H1 (cell line): Measurements from ENCODE around the gene SLC35F1. TPM values are rescaled to one million over a fixed set of nuclear protein-coding genes. Genes with fewer than 3 reads are reported as not detected.

Experiments used
- CTCF ChIA-PET: fragments of 300-600 bp; sonication (Branson Sonifier 250); formaldehyde crosslinking; loops from one replicate; lab custom pipeline; 2021; ENCODE audit not compliant: partially characterized antibody; lab: Charles Lee
- POLR2A ChIA-PET: fragments of 300-600 bp; sonication (Branson Sonifier 250); formaldehyde crosslinking; loops from one replicate; lab custom pipeline; 2021; ENCODE audit warnings: inconsistent platforms; ENCODE audit not compliant: partially characterized antibody; lab: Charles Lee
- DNase-seq, 2 experiments: peaks; one replicate each; pipeline versions ENCODE4 v3.0.0 to v3.0.0-alpha.2; 2010 to 2022; ENCODE audit warnings: low spot score in 2 of 2, low read depth in 1 of 2, mixed read lengths in 1 of 2
- FAIRE-seq: peaks from 2 replicates; lab custom pipeline; 2011; peaks lifted over from hg19 to GRCh38; lab: Jason Lieb, UNC
- H2AFZ ChIP-seq: 2 replicates; pipeline ENCODE4 v1.8.1; 2012; ENCODE audit warnings: low read length, inconsistent platforms
- H2AK5ac ChIP-seq: 2 replicates; pipeline ENCODE4 v1.6.1; 2013; ENCODE audit warnings: low read depth, low read length
- H2BK120ac ChIP-seq: replicated peaks from 2 replicates; pipeline ENCODE3; 2013; ENCODE audit warnings: low read depth, low read length, inconsistent platforms
- H2BK12ac ChIP-seq: 2 replicates; pipeline ENCODE4 v1.6.1; 2013; ENCODE audit warnings: low read depth, low read length
- H2BK15ac ChIP-seq: 2 replicates; pipeline ENCODE4 v1.6.1; 2013; ENCODE audit warnings: low read length
- H2BK20ac ChIP-seq: 2 replicates; pipeline ENCODE4 v1.6.1; 2013; ENCODE audit warnings: low read length
- H2BK5ac ChIP-seq: 2 replicates; pipeline ENCODE4 v1.6.1; 2013; ENCODE audit warnings: low read depth, low read length
- H3K14ac ChIP-seq: 2 replicates; pipeline ENCODE4 v1.6.1; 2013; ENCODE audit warnings: inconsistent platforms; ENCODE audit not compliant: insufficient read length
- H3K18ac ChIP-seq: 2 replicates; pipeline ENCODE4 v1.6.1; 2013; ENCODE audit warnings: low read length; ENCODE audit errors: extremely low read depth
- H3K23ac ChIP-seq: 2 replicates; pipeline ENCODE4 v1.6.1; 2013; ENCODE audit warnings: inconsistent platforms; ENCODE audit not compliant: insufficient read length
- H3K23me2 ChIP-seq: 2 replicates; pipeline ENCODE4 v1.6.1; 2013; ENCODE audit warnings: low read depth, low read length
- H3K27ac ChIP-seq: 2 replicates; pipeline ENCODE4 v1.6.1; 2011; ENCODE audit warnings: low read depth, low read length, inconsistent platforms
- H3K27me3 ChIP-seq, 4 experiments: replicated peaks in 1 of 4; 1 replicate in 1 of 4; 2 replicates in 3 of 4; pipeline versions ENCODE4 v1.6.1 to v1.8.1; 2011 to 2013; ENCODE audit warnings: low read length in 3 of 4, mild to moderate bottlenecking in 3 of 4, inconsistent platforms in 2 of 4, mixed read lengths in 2 of 4, moderate library complexity in 1 of 4; ENCODE audit not compliant: control insufficient read depth in 3 of 4, insufficient read depth in 3 of 4; ENCODE audit errors: extremely low read depth in 1 of 4
- H3K36me3 ChIP-seq, 4 experiments: 2 replicates each; pipeline versions ENCODE4 v1.6.1 to v1.8.1; 2011 to 2013; ENCODE audit warnings: mild to moderate bottlenecking in 4 of 4, low read length in 3 of 4, moderate library complexity in 2 of 4, control low read depth in 1 of 4, inconsistent platforms in 1 of 4; ENCODE audit not compliant: insufficient read depth in 4 of 4, control insufficient read depth in 2 of 4
- H3K4ac ChIP-seq: replicated peaks from 2 replicates; pipeline ENCODE3; 2013; ENCODE audit warnings: low read length, low read depth, mixed read lengths, inconsistent platforms; ENCODE audit not compliant: insufficient read length
- H3K4me1 ChIP-seq, 4 experiments: replicated peaks in 1 of 4; 1 replicate in 1 of 4; 2 replicates in 3 of 4; pipeline versions ENCODE4 v1.6.1 to v1.8.1; 2011 to 2013; ENCODE audit warnings: low read length in 3 of 4, inconsistent platforms in 2 of 4, mixed read lengths in 1 of 4; ENCODE audit not compliant: insufficient read depth in 4 of 4, control insufficient read depth in 3 of 4
- H3K4me2 ChIP-seq, 2 experiments: 2 replicates each; pipeline versions ENCODE4 v1.6.1 to v1.8.1; 2011 to 2013; ENCODE audit warnings: low read depth in 2 of 2, low read length in 2 of 2, control low read depth in 1 of 2, inconsistent platforms in 1 of 2, mild to moderate bottlenecking in 1 of 2; ENCODE audit not compliant: insufficient read depth in 1 of 2
- H3K4me3 ChIP-seq, 4 experiments: fragments of 200-600, 300-600 bp in 1 of 4; sonication (generic), shearing (Covaris generic), sonication (Bioruptor Twin) in 1 of 4; 2 replicates each; pipeline versions ENCODE4 v1.5.1 to v1.8.1; 2011 to 2016; ENCODE audit warnings: low read length in 4 of 4, low read depth in 3 of 4, control low read depth in 2 of 4, inconsistent platforms in 2 of 4, mild to moderate bottlenecking in 2 of 4, mixed read lengths in 1 of 4, moderate library complexity in 1 of 4; ENCODE audit not compliant: insufficient read depth in 2 of 4; ENCODE audit errors: extremely low read depth in 1 of 4
- H3K56ac ChIP-seq: replicated peaks from 2 replicates; pipeline ENCODE3; 2013; ENCODE audit warnings: low read depth, mild to moderate bottlenecking, mixed read lengths, low read length, inconsistent platforms; ENCODE audit not compliant: insufficient read length
- H3K79me1 ChIP-seq: 2 replicates; pipeline ENCODE4 v1.6.1; 2013; ENCODE audit warnings: low read depth, low read length, control low read depth
- H3K79me2 ChIP-seq, 2 experiments: 2 replicates each; pipeline versions ENCODE4 v1.6.1 to v1.8.1; 2012 to 2013; ENCODE audit warnings: low read length in 2 of 2, mild to moderate bottlenecking in 2 of 2, inconsistent platforms in 1 of 2; ENCODE audit not compliant: insufficient read depth in 2 of 2, control insufficient read depth in 1 of 2
- H3K9ac ChIP-seq, 4 experiments: replicated peaks in 1 of 4; 1 replicate in 1 of 4; 2 replicates in 3 of 4; pipeline versions ENCODE4 v1.6.1 to v1.8.1; 2011 to 2013; ENCODE audit warnings: low read depth in 3 of 4, low read length in 3 of 4, control low read depth in 2 of 4, mild to moderate bottlenecking in 2 of 4, moderate library complexity in 2 of 4, inconsistent platforms in 1 of 4; ENCODE audit errors: extremely low read depth in 1 of 4
- H3K9me3 ChIP-seq, 2 experiments: 2 replicates each; pipeline versions ENCODE4 v1.6.1 to v1.8.1; 2012 to 2013; ENCODE audit warnings: mild to moderate bottlenecking in 2 of 2, moderate library complexity in 2 of 2, control low read depth in 1 of 2, inconsistent platforms in 1 of 2, low read depth in 1 of 2, low read length in 1 of 2, mixed read lengths in 1 of 2; ENCODE audit not compliant: insufficient read depth in 2 of 2
- H4K20me1 ChIP-seq, 2 experiments: replicated peaks in 1 of 2; 2 replicates each; pipeline versions ENCODE3 to v1.8.1; 2011 to 2013; ENCODE audit warnings: inconsistent platforms in 2 of 2, low read length in 2 of 2, mild to moderate bottlenecking in 1 of 2; ENCODE audit not compliant: insufficient read depth in 2 of 2, control insufficient read depth in 1 of 2
- H4K5ac ChIP-seq: 2 replicates; pipeline ENCODE4 v1.6.1; 2013; ENCODE audit warnings: low read length, low read depth, mixed read lengths, inconsistent platforms; ENCODE audit not compliant: insufficient read length
- H4K8ac ChIP-seq: 2 replicates; pipeline ENCODE4 v1.8.0; 2013; ENCODE audit warnings: mild to moderate bottlenecking, moderate library complexity, low read length, inconsistent platforms; ENCODE audit not compliant: insufficient read depth; ENCODE audit errors: extremely low read depth
- H4K91ac ChIP-seq: replicated peaks from 2 replicates; pipeline ENCODE3; 2013; ENCODE audit warnings: low read length, mixed read lengths, inconsistent platforms; ENCODE audit not compliant: insufficient read length
- RAD21 ChIP-seq, 2 experiments: IDR thresholded peaks in 1 of 2; conservative IDR thresholded peaks in 1 of 2; 2 replicates each; pipeline ENCODE4 v1.6.1; 2011; ENCODE audit warnings: low read depth in 2 of 2, low read length in 2 of 2, improper control_type of control experiment in 1 of 2, inconsistent platforms in 1 of 2, mild to moderate bottlenecking in 1 of 2, moderate library complexity in 1 of 2
- WGBS, 2 experiments: shearing (Covaris generic) in 1 of 2; methylation state at CpG; one replicate each; pipeline versions ENCODE4 v1.1.6 to v1.1.7; 2013 to 2015; ENCODE audit warnings: low lambda C conversion rate in 2 of 2, mixed read lengths in 2 of 2, inconsistent platforms in 1 of 2, low coverage in 1 of 2, missing lambda C conversion rate in 1 of 2; ENCODE audit not compliant: insufficient replicate concordance in 2 of 2, insufficient coverage in 1 of 2, insufficient read length in 1 of 2; ENCODE audit errors: extremely low coverage in 1 of 2, missing lambda C conversion rate in 1 of 2; 5-methylcytosine and 5-hydroxymethylcytosine counted together
- polyA plus RNA-seq, 7 experiments: library from polyadenylated mRNA; depleted of rRNA in 3 of 7; stranded (reverse) in 5 of 7; unstranded in 2 of 7; fragments of >200 nt in 5 of 7; fragments of 200-250 nt in 2 of 7; gene quantifications; 1 replicate in 5 of 7; 2 replicates in 1 of 7; 4 replicates in 1 of 7; pipeline versions ENCODE4 v1.2.1 to v1.2.3, GENCODE V29; 2011 to 2013; ENCODE audit warnings: missing spikeins in 2 of 7, mixed read lengths in 2 of 7
- total RNA-seq: library from RNA; stranded (reverse); fragmentation: NEBNext Ultra II Directional; extraction: Animal tissue kit (Norgen Biotek cat#: 25700); gene quantifications from 2 replicates; pipeline ENCODE4 v1.2.1, GENCODE V29; 2021
- TF ChIP-seq, protein P1 (sequence below): IDR thresholded peaks from 2 replicates; pipeline ENCODE4 v1.6.1; 2012; ENCODE audit warnings: low read length, inconsistent platforms

The SLC35F1 gene
- total and polyA plus RNA-seq, 2 of the 8 experiments (the other 6 are each of a cell fraction or from before 2014, with no cell fraction given) = 7.0 to 10.0 TPM

DNA sequence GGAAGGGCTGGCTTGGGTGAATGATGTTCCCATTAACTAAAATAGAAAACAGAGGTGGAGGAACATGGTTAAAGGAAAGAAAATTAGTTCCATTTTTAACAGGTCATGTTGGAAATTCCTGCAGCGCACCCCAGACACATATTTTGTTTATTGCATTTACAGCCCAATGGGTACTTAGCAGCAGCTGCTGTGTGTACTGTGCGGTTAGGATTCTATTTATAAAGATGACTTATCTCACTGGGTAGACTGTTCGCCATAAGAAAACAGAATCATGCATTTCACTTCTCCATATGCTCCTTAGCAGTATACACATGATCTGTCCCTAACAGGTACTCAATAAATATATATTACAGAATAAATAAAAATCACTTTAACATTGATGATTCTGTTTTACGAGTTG is 135.8 kb downstream of the SLC35F1 start:
- H2BK20ac ChIP-seq = no peak overlapping the region
- FAIRE-seq = no peak
- TF ChIP-seq, protein P1, sequence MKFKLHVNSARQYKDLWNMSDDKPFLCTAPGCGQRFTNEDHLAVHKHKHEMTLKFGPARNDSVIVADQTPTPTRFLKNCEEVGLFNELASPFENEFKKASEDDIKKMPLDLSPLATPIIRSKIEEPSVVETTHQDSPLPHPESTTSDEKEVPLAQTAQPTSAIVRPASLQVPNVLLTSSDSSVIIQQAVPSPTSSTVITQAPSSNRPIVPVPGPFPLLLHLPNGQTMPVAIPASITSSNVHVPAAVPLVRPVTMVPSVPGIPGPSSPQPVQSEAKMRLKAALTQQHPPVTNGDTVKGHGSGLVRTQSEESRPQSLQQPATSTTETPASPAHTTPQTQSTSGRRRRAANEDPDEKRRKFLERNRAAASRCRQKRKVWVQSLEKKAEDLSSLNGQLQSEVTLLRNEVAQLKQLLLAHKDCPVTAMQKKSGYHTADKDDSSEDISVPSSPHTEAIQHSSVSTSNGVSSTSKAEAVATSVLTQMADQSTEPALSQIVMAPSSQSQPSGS = no peak
- no peak for TF ChIP-seq RAD21 (IDR thresholded peaks at IDR 0.05 in 1 of 2, conservative IDR thresholded peaks at IDR 0.05 in 1 of 2; ENCODE audit: low read depth in 2 of 2, low read length in 2 of 2)

More for the DNA sequence above, 135.8 kb downstream of the SLC35F1 start:
- no peaks in the 10 kb centered on the region for H3K36me3 ChIP-seq
- no peak overlapping the region for H3K9ac ChIP-seq
- no peak overlapping the region for H2AK5ac ChIP-seq
- H3K4me2 ChIP-seq = no peak overlapping the region
- H3K18ac ChIP-seq = no peak overlapping the region
- no peak overlapping the region for H3K4me3 ChIP-seq
- H2AFZ ChIP-seq = no peak overlapping the region
- no peak overlapping the region for H2BK5ac ChIP-seq
- CTCF ChIA-PET = interaction anchor here (0.6 to 1.2 kb wide), 2 partner anchors 128 to 181 kb away, joined by 3 to 4 read pairs; no protein-coding TSS in a partner anchor
- no peaks in the 10 kb centered on the region for H3K79me2 ChIP-seq
- H4K20me1 ChIP-seq = no peaks in the 10 kb centered on the region
- no peaks in the 10 kb centered on the region for H3K4me1 ChIP-seq
- POLR2A ChIA-PET = no interaction called here
- H4K8ac ChIP-seq = no peak overlapping the region
- no peak overlapping the region for H3K56ac ChIP-seq
- H3K9me3 ChIP-seq = no peaks in the 10 kb centered on the region
- DNase-seq = no peak
- H3K23ac ChIP-seq = no peak overlapping the region
- no peak overlapping the region for H2BK12ac ChIP-seq
- no peak overlapping the region for H4K91ac ChIP-seq
- H3K79me1 ChIP-seq = no peaks in the 10 kb centered on the region
- no peaks in the 10 kb centered on the region for H3K27me3 ChIP-seq
- no peak overlapping the region for H2BK120ac ChIP-seq
- no peak overlapping the region for H2BK15ac ChIP-seq
- WGBS, 2 experiments = 96% methylated on average over 4 of the region's 4 CpGs; no CpG with 5 or more reads in 1 of the 2 experiments
- no peak overlapping the region for H4K5ac ChIP-seq
- no peak overlapping the region for H3K14ac ChIP-seq
- no peaks in the 10 kb centered on the region for H3K23me2 ChIP-seq
- H3K4ac ChIP-seq = no peak overlapping the region
- H3K27ac ChIP-seq = no peak overlapping the region
